Esophagus muscularis mucosa (tissue), 4 donors: ENCODE results near the gene CAMK1D. TPM values are rescaled to one million over a fixed set of nuclear protein-coding genes. Genes with fewer than 3 reads are reported as not detected.
"Not testable (repeated sequence)": the region's sequence is repeated elsewhere in the genome, so short reads cannot be mapped to it uniquely, and the experiment has no call there.

ENCODE experiments used
- DNase-seq: peaks from one replicate; pipeline ENCODE4 v3.0.0-alpha.2; 2017; ENCODE audit errors: extremely low spot score
- H3K27ac ChIP-seq, 4 donors: fragments of 200-600 bp; sonication (generic); replicated peaks in 1 of 4; 1 replicate in 3 of 4; 2 replicates in 1 of 4; pipeline ENCODE4 v1.5.1; 2016 to 2019; ENCODE audit warnings: mild to moderate bottlenecking in 1 of 4
- H3K27me3 ChIP-seq, 4 donors: fragments of 200-600 bp; sonication (generic); one replicate each; pipeline versions ENCODE4 v1.5.1 to v1.6.0; 2016 to 2019
- H3K36me3 ChIP-seq, 4 donors: fragments of 200-600 bp; sonication (generic); one replicate each; pipeline ENCODE4 v1.5.1; 2016 to 2019
- H3K4me1 ChIP-seq, 4 donors: fragments of 200-600 bp; sonication (generic); one replicate each; pipeline ENCODE4 v1.5.1; 2016 to 2019
- H3K4me3 ChIP-seq, 4 donors: fragments of 200-600 bp; sonication (generic); 1 replicate in 2 of 4; 2 replicates in 2 of 4; pipeline ENCODE4 v1.5.1; 2016 to 2019; ENCODE audit warnings: mild to moderate bottlenecking in 4 of 4, moderate library complexity in 1 of 4
- H3K9me3 ChIP-seq, 4 donors: fragments of 200-600 bp; sonication (generic); 1 replicate in 3 of 4; 2 replicates in 1 of 4; pipeline ENCODE4 v1.5.1; 2016 to 2019
- CTCF ChIP-seq, 3 experiments: fragments of 200-600 bp in 2 of 3; fragments of 450-650 bp in 1 of 3; sonication (generic) in 2 of 3; IDR thresholded peaks; one replicate each; pipeline ENCODE4 v1.5.1; 2017 to 2019; ENCODE audit warnings: antibody characterized with exemption in 3 of 3, mild to moderate bottlenecking in 2 of 3, moderate library complexity in 1 of 3
- EP300 ChIP-seq: sonication (generic); formaldehyde crosslinking; IDR thresholded peaks from one replicate; pipeline ENCODE4 v1.6.1; 2017; ENCODE audit warnings: antibody characterized with exemption
- POLR2A ChIP-seq: fragments of 450-650 bp; IDR thresholded peaks from one replicate; pipeline ENCODE4 v1.6.1; 2017; ENCODE audit warnings: antibody characterized with exemption, moderate library complexity, mild to moderate bottlenecking, low read depth
- POLR2AphosphoS5 ChIP-seq, 2 donors: sonication (generic); formaldehyde crosslinking; IDR thresholded peaks; one replicate each; pipeline ENCODE4 v1.6.1; 2017; ENCODE audit warnings: antibody characterized with exemption in 2 of 2
- WGBS: methylation state at CpG from one replicate; pipeline ENCODE4 v1.1.5; 2018; 5-methylcytosine and 5-hydroxymethylcytosine counted together
- intact Hi-C: fragments of 100-400 bp; cut with DNase I; formaldehyde crosslinking; loops from one replicate; pipeline ENCODE4 v1.15.1; 2023
- total RNA-seq, 4 donors: library from RNA; depleted of rRNA; stranded (reverse); fragments of >200 nt; gene quantifications; one replicate each; pipeline versions ENCODE4 v1.1.0 to v1.2.1, GENCODE V29; 2016

The CAMK1D gene
- total RNA-seq, 4 donors from 2014 or later, result 8.4 to 15.4 (median 11.3) TPM

- no peaks in the 10 kb centered on the region for H3K9me3 ChIP-seq
- no peaks in the 10 kb centered on the region for H3K36me3 ChIP-seq
- H3K4me3 ChIP-seq, result no peak overlapping the region
- WGBS, result 77% methylated on average over 12 of the region's 12 CpGs
- DNase-seq, result no peak
- peak overlapping the region in 3 of 4 donors; percentile 13 to 46 (median 15) for H3K27ac ChIP-seq
- TF ChIP-seq POLR2AphosphoS5 (IDR thresholded peaks at IDR 0.05), result no peak
- TF ChIP-seq CTCF (IDR thresholded peaks at IDR 0.05), result no peak
- no peak for TF ChIP-seq EP300
- TF ChIP-seq POLR2A, result no peak
- H3K4me1 ChIP-seq, result peaks cover 10 to 67% (median 40%) of the 10 kb centered on the region in 4 donors
- intact Hi-C loops, result loop anchor here (5.0 to 10.0 kb wide), 2 partner anchors 301 to 359 kb away; no protein-coding TSS in a partner anchor
- no peaks in the 10 kb centered on the region for H3K27me3 ChIP-seq
Measured at GRCh38 chr10:12353399-12354242, 4.3 kb downstream of the CAMK1D start.

DNA sequence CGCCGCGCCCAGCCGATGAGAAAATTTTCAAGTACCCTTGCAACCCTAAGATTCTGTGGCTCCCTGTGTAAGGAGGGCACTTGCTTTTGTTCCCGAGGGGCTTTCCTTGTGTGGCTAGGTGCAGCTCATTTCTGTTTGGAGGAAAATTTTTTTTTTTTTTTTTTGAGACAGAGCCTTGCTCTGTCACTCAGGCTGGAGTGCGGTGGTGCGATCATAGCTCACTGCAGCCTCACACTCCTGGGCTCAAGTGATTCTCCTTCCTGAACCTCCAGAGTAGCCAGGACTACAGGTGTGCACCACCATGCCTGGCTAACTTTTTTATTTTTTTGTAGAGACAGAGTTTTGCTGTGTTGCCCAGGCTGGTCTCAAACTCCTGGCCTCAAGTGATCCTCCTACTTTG lies 5.3 kb downstream of the CAMK1D start:
- not testable (repeated sequence) for H3K36me3 ChIP-seq, H3K9me3 ChIP-seq, H3K27ac ChIP-seq, H3K4me3 ChIP-seq, H3K27me3 ChIP-seq, DNase-seq
- peaks cover 10 to 76% (median 49%) of the 10 kb centered on the region in 4 donors for H3K4me1 ChIP-seq
- 83% methylated on average over 7 of the region's 7 CpGs for WGBS
- intact Hi-C loops, result loop anchor here (5.0 to 10.0 kb wide), 2 partner anchors 300 to 358 kb away; no protein-coding TSS in a partner anchor

DNA sequence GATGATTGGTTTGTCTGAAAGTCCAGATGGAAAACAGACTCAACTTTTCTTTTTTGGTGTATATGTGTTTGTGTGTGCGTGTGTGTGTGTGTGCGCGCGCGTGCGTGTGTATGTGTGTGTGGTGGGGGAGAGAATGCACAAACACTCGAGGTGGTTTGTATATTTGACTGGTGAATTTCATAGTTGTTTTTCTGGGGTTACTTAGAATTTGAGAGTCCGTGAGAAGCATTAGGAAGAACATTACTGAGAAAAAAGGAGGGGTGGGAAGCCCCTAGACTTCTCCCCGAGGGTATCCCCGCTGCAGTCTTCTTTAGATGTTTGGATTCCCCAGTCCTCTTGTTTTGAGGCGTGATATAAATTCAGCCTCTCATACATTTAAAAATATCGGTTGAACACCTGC lies 6.0 kb downstream of the CAMK1D start:
- peaks cover 6 to 83% (median 53%) of the 10 kb centered on the region in 4 donors for H3K4me1 ChIP-seq
- intact Hi-C loops, result loop anchor here (10.0 kb wide), 1 partner anchor 299 kb away; no protein-coding TSS in a partner anchor
- no peaks in the 10 kb centered on the region for H3K27me3 ChIP-seq
- no peak overlapping the region for H3K4me3 ChIP-seq
- no peak for TF ChIP-seq POLR2AphosphoS5 (IDR thresholded peaks at IDR 0.05)
- TF ChIP-seq EP300, result no peak
- no peak for TF ChIP-seq POLR2A
- TF ChIP-seq CTCF (IDR thresholded peaks at IDR 0.05), result no peak
- no peaks in the 10 kb centered on the region for H3K36me3 ChIP-seq
- H3K27ac ChIP-seq, result peak overlapping the region in 1 of 4 donors; percentile 3
- 92% methylated on average over 12 of the region's 12 CpGs for WGBS
- H3K9me3 ChIP-seq, result no peaks in the 10 kb centered on the region
- DNase-seq, result no peak

- intact Hi-C loops, result loop anchor here (10.0 kb wide), 1 partner anchor 297 kb away; no protein-coding TSS in a partner anchor
- Histone ChIP-seq H3K9me3 (no peaks in the 10 kb centered on the region), H3K4me1 (peaks cover 0 to 79% (median 40%) of the 10 kb centered on the region in 4 donors), H3K4me3 (no peak overlapping the region), H3K27me3 (no peaks in the 10 kb centered on the region), H3K27ac (peak overlapping the region in 1 of 4 donors; percentile 55), H3K36me3 (no peaks in the 10 kb centered on the region)
- DNase-seq, result no peak
- no peak for TF ChIP-seq POLR2AphosphoS5 (IDR thresholded peaks at IDR 0.05)
- TF ChIP-seq CTCF (IDR thresholded peaks at IDR 0.05), result no peak
- no peak for TF ChIP-seq EP300
- TF ChIP-seq POLR2A, result no peak
- 80% methylated on average over 13 of the region's 13 CpGs for WGBS
Measured at GRCh38 chr10:12357525-12358151, 8.3 kb downstream of the CAMK1D start.

DNA sequence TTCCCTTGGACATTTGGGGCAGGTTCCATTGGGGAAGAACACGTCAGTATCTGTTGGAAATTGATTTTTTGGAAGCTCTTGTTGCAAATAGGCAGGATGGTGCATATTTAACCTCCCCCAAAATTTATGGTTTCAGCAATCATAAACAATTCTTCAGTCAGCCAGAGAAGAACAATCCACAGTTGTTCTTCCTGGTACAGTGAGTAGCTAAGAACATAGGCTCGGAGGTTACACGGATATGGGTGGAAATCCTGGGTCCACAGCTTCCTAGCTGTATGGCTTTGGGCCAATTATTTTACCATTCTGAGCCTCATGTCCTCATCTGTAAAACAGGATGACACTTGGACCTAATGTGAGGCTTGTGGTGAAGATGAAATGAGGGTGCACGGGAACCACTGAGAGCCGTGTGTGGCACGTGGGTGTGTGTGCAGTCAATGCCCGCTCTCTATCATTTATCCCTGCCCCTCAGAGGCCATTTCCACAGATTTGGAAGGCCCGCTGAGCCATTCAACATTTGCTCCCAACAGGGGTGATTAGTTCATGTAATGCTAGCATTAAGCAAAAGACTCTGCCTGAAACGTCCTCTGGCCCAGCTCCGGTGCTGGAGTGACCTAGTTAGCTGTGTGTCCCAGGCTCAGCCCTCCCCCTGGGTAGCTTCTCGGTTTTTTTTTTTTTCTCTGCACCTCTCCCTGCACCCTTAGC lies 9.7 kb downstream of the CAMK1D start:
- Histone ChIP-seq H3K4me1 (peaks cover 0 to 66% (median 30%) of the 10 kb centered on the region in 4 donors), H3K36me3 (no peaks in the 10 kb centered on the region), H3K4me3 (no peak overlapping the region), H3K9me3 (no peaks in the 10 kb centered on the region), H3K27ac (peak overlapping the region in 3 of 4 donors; percentile 19 to 55 (median 22)), H3K27me3 (no peaks in the 10 kb centered on the region)
- intact Hi-C loops, result loop anchor here (10.0 kb wide), 1 partner anchor 296 kb away; no protein-coding TSS in a partner anchor
- DNase-seq, result no peak
- WGBS, result 48% methylated on average over 11 of the region's 11 CpGs
- no peak for TF ChIP-seq POLR2AphosphoS5 (IDR thresholded peaks at IDR 0.05)
- TF ChIP-seq CTCF (IDR thresholded peaks at IDR 0.05), result no peak
- TF ChIP-seq EP300, result no peak
- TF ChIP-seq POLR2A, result no peak
